ENCODE results near the gene APLP1. TPM values are rescaled to one million over a fixed set of nuclear protein-coding genes. Genes with fewer than 3 reads are reported as not detected.

The APLP1 gene
- polyA plus RNA-seq, 1 donor (not counting 4 experiments of a cell fraction or from before 2014, with no cell fraction given) = 0.50 TPM

GRCh38 chr19:35861640-35862160, 6.7 kb upstream of the APLP1 start:
- TF ChIP-seq CTCF (optimal IDR thresholded peaks at IDR 0.05 in 1 of 3, IDR thresholded peaks at IDR 0.05 in 1 of 3, conservative IDR thresholded peaks at IDR 0.05 in 1 of 3; ENCODE audit: extremely low read depth in 1 of 3, insufficient read depth in 2 of 3, low read length in 3 of 3) (no peak), EZH2 (IDR thresholded peaks at IDR 0.05; ENCODE audit: low read length) (no peak)
- H3K27me3 ChIP-seq (ENCODE audit: control insufficient read depth, extremely low read depth, insufficient read depth, low read length) = peaks cover 33% of the 10 kb centered on the region
- FAIRE-seq = no peak

GRCh38 chr19:35862528-35862927, 5.8 kb upstream of the APLP1 start:
- no peak for FAIRE-seq
- dilution Hi-C loops (cut with MboI; ENCODE audit: extremely low pct_ligation_motif_present, low sequenced_read_pairs) = no loop called here

More at GRCh38 chr19:35861640-35862160, 6.7 kb upstream of the APLP1 start:
- Histone ChIP-seq H3K27ac (ENCODE audit: control insufficient read depth, insufficient read depth, low read length) (no peak overlapping the region), H3K36me3 (ENCODE audit: control insufficient read depth in 2 of 2, extremely low read depth in 1 of 2, insufficient read depth in 2 of 2, low read length in 2 of 2) (no peaks in the 10 kb centered on the region), H2AFZ (ENCODE audit: control insufficient read depth, low read length) (no peak overlapping the region), H3K79me2 (ENCODE audit: control insufficient read depth, insufficient read depth, low read length) (no peaks in the 10 kb centered on the region), H3K4me3 (ENCODE audit: control insufficient read depth in 2 of 3, extremely low read depth in 1 of 3, insufficient read depth in 2 of 3, low read depth in 1 of 3, low read length in 3 of 3) (no peak overlapping the region), H3K4me2 (ENCODE audit: control insufficient read depth, extremely low read depth, insufficient read depth, low read depth, low read length) (no peak overlapping the region), H4K20me1 (ENCODE audit: control insufficient read depth, extremely low read depth, insufficient read depth, low read length) (peaks cover 3% of the 10 kb centered on the region), H3K9me3 (ENCODE audit: control insufficient read depth, low read depth, low read length) (no peaks in the 10 kb centered on the region), H3K9me1 (ENCODE audit: control insufficient read depth, extremely low read depth, insufficient read depth, low read length) (no peaks in the 10 kb centered on the region), H3K4me1 (ENCODE audit: control insufficient read depth, extremely low read depth, insufficient read depth, low read length) (no peaks in the 10 kb centered on the region), H3K9ac (ENCODE audit: control insufficient read depth, extremely low read depth, insufficient read depth, low read length) (no peak overlapping the region)
- dilution Hi-C loops (cut with MboI; ENCODE audit: extremely low pct_ligation_motif_present, low sequenced_read_pairs) = no loop called here
- DNase-seq (ENCODE audit: low read depth, low spot score) = no peak

More at GRCh38 chr19:35862528-35862927, 5.8 kb upstream of the APLP1 start:
- no peak for DNase-seq (ENCODE audit: low read depth, low spot score)
- Histone ChIP-seq H3K36me3 (ENCODE audit: control insufficient read depth in 2 of 2, extremely low read depth in 1 of 2, insufficient read depth in 2 of 2, low read length in 2 of 2) (no peaks in the 10 kb centered on the region), H4K20me1 (ENCODE audit: control insufficient read depth, extremely low read depth, insufficient read depth, low read length) (peaks cover 3% of the 10 kb centered on the region), H3K9ac (ENCODE audit: control insufficient read depth, extremely low read depth, insufficient read depth, low read length) (no peak overlapping the region), H3K27me3 (ENCODE audit: control insufficient read depth, extremely low read depth, insufficient read depth, low read length) (peaks cover 27% of the 10 kb centered on the region), H3K79me2 (ENCODE audit: control insufficient read depth, insufficient read depth, low read length) (no peaks in the 10 kb centered on the region), H2AFZ (ENCODE audit: control insufficient read depth, low read length) (no peak overlapping the region), H3K4me1 (ENCODE audit: control insufficient read depth, extremely low read depth, insufficient read depth, low read length) (no peaks in the 10 kb centered on the region), H3K4me2 (ENCODE audit: control insufficient read depth, extremely low read depth, insufficient read depth, low read depth, low read length) (no peak overlapping the region), H3K27ac (ENCODE audit: control insufficient read depth, insufficient read depth, low read length) (no peak overlapping the region), H3K9me1 (ENCODE audit: control insufficient read depth, extremely low read depth, insufficient read depth, low read length) (no peaks in the 10 kb centered on the region), H3K9me3 (ENCODE audit: control insufficient read depth, low read depth, low read length) (no peaks in the 10 kb centered on the region), H3K4me3 (ENCODE audit: control insufficient read depth in 2 of 3, extremely low read depth in 1 of 3, insufficient read depth in 2 of 3, low read depth in 1 of 3, low read length in 3 of 3) (no peak overlapping the region)
- TF ChIP-seq CTCF (optimal IDR thresholded peaks at IDR 0.05 in 1 of 3, IDR thresholded peaks at IDR 0.05 in 1 of 3, conservative IDR thresholded peaks at IDR 0.05 in 1 of 3; ENCODE audit: extremely low read depth in 1 of 3, insufficient read depth in 2 of 3, low read length in 3 of 3) = no peak
- no peak for TF ChIP-seq EZH2 (IDR thresholded peaks at IDR 0.05; ENCODE audit: low read length)

All from keratinocyte (primary cell).